ENCODE data around the gene CAMK1.

The CAMK1 gene

DNA sequence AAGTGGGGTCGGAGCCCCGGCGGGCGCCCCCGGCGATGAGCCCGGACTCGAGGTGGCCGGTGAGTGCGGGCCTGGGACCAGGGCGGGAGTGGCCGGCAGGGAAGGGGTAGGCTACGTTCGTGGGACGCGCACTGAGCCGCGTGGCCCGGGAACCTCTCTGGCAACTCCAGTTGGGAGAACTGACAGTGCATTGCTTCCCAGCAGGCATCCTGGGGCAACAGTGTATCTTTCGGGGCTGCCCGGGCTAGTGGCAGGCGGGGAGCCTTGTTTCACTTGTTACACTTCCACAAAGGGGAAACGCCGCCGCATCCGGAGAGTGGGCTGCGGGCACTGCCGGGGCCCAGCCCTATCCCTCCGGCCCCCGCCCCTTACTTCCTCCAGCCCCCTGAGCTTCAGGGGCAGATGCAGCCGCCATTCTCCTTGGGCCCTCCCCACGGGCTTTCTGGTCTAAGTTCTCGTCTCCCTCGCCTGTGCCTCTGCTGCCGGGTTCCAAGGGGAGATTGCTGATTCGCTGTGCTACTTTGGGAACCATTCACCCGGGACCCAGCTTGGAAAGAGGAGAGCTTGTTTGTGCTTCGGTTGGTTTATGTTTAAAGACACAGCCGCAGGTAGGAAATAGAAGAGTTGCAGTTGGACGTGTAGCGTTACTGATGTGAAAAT, 37.5 kb downstream of the CAMK1 start:
- no peak for DNase-seq

DNA sequence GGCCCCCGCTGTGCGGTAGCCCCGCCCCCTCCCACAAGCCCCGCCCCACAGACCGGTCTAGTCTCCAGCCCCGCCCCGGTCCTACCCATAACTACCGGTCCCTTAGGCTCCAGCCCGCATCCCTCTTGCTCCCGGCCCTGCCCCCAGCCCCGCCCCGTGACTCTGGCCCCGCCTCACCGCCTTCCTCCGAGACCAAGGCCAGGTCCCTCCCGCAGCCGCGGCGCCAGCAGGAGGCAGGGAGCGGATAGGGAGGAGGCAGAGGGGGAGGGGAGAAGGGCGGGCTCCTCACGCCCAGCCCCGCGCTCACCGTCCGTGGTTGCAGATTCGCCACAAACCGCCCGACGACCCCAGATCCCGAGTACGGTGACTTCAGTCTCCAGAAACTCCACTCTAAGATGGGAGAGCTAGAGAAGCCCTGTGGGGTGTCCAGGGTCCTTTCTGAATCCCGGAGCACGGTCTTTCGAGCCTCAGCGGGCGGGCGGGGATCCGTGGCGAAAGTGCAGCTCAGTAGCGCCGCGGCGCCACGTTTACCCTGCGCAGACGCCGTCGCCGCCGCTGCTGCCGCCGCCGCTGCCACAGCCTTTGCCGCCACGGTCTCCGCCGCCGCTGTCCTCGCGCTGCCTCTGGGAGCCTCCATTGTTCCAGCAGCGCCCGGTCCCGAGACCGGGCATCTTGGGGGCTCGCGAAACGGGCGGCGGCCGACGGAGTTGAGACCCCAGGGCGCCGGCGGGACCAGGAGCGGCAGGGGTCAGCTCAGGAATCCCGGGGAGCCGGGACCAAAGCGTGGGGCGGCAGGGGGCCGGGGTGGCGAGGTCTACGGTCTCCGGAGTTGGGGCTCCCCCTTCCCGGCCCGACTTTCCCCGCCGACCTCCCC, 38.3 kb downstream of the CAMK1 start, which contains the start of gene BRPF1:
Gene BRPF1, plus strand, starts transcription at position 530 of the 874 bp plus-strand sequence. CDS start 2,406 bp downstream, outside the sequence.
- DNase-seq, result peak; percentile 89

DNA sequence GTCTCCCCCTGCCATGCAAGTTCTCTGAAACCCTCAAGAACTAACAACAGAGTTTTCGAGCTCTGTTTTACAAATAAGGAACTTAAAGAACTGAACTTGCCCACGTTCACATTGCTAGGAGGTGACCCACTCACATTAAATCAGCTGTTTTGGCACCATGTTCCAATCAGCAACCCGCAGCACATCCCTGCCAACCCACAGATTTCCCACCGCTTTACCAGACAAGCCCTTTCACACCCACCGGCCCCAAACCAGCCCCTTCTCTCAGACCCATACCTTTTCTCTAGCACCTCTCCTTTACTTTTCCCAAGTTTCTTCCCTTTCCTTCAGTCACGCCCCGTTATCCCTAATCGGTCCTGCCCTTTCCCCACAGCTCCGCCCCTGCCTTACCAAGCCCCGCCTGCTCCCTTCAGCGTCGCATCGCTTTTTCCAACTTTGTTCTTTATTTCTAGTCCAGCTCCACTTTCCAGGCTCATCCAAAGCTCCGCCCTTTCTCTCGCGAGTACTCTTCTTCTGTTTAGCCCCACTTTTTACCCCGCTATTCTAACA, 39.0 kb downstream of the CAMK1 start:
- DNase-seq, result no peak

DNA sequence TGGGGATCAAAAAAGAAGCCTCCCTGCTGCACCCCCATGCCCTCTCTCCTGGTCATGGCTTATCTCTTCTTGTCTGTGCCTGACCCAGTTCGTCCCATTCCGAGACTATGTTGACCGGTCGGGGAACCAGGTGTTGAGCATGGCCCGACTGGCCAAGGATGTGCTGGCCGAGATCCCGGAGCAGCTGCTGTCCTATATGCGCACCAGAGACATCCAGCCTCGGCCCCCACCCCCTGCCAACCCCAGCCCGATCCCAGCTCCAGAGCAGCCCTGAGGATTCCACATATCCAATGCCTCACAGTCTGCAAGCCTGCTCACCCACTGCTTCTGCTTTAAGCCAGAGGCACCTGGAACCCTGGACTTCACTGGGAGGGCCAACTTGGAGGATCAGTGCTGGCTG, 40.3 kb downstream of the CAMK1 start:
- no peak for DNase-seq

DNA sequence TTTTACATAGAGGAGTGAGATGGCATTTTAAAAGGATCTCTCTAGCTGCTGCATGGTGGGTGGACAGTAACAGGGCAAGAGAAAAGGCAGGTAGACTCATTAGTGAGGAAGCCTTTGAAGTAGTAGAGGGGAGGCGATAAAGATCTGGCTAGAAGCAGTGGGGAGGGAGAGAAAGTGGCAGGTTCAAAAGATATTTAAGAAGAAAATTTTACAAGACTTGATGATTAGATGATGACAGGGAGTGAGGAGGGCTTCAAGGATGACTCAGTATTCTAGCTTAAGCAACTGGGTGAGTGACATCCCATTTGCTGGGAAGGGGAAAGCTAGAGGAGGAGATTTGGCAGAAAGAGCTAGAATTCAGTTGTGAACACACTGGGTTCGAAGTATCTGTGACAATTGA, 42.0 kb downstream of the CAMK1 start:
- DNase-seq, result no peak

DNA sequence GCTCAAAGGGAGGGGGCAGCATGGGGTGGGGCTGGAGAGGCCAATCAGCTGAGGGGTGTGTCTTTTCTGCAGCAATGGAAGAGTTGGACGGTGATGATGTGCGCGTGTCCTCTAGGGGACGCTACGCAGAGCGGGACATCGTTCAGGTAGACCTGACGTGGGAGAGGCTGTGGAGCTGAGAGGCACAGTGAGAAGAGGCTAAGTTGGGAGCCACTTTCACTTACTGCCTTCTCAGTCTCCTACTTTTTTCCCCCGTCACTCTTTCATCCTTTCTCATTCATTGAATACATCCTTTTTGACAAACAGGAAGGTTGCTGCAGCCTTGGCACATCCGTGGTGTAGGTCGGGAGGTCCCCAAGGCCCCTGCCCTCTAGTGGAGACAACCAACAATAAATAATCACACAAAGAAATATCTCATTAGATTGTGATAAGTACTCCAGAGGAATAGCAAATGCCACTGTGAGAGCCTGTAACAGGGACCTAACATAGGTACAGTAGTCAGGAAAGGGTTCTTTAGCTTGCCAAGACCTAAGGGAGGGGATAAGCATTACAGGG, 42.6 kb downstream of the CAMK1 start:
- DNase-seq, result no peak

DNA sequence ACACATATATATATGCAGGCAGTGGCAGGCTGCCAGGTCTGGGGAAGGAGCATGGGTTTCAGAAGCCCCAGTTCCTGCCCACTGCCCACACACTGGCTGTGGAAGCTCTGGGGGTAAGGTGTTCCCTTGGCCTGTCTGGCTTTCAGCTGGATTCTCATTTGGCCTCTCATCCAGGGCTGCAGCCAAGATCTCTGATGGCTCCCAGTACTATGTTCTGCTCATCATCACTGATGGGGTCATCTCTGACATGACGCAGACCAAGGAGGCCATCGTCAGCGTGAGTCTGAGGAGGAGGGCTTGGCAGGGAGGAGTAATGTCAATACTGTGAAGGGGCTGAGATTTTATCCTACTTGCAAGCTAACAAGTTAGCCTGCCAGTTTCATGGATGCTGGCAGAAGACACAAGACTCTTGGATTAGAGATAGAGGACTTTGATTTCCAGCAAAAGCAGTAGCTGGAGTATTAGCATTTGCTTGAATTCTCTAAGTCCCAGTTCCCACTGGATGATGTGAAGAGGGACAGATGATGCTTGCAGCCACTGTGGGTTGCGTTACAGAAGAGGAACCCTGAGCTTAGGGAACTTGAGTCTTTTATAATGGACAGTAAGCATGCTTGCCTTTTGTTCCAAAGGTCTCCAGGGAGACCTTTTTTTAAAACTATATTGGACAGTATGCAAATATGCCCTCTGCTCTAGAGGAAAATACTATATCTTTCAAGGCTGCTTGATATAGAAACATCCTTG, 43.8 kb downstream of the CAMK1 start:
- DNase-seq, result no peak

DNA sequence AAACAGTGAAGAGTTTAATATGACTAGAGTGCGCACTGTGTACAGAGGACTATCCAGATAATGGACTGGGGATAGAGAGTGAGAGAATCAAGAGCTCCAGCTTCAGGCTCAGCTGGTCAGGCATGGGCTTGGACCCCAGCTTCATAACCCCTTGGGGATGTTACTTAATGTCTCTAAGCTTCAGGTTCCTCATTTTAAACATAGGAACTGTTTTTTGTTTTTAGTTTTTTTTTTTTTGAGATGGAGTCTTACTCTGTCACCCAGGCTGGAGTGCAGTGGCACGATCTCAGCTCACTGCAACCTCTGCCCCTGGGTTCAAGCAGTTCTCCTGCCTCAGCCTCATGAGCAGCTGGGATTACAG, 48.1 kb downstream of the CAMK1 start:
- no peak for DNase-seq

DNA sequence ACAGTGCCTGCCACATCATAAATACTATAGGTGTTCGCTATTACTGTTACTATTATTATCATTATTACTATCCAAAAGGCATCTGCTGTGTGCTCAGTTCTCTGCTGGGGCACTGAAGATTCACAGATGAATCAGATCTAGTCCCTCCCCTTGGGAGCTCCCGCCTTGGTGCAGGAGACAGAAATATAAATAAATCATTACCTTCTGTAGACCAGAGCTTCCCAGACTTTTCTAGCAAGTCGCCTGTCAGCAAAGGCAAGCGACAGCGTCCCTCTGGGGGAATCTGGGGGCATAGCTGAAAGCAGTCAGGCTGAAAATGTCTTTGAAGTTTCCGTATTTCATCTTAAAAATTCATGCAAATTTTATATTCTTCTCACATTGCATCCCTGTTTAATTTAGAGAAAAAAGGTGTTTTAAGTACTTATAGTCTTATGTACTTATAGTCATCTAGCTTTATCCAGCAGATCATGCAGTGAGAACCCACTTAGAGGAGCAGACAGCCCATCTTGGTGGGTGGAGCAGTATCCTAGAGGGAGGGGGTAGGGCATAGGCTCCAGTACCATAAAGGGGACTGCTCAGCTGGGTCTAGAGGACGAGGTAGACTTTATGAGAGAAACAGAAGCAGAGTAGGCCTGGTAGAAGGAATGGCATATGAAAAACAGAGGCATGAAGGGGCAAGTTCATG, 48.6 kb downstream of the CAMK1 start:
- DNase-seq, result no peak

DNA sequence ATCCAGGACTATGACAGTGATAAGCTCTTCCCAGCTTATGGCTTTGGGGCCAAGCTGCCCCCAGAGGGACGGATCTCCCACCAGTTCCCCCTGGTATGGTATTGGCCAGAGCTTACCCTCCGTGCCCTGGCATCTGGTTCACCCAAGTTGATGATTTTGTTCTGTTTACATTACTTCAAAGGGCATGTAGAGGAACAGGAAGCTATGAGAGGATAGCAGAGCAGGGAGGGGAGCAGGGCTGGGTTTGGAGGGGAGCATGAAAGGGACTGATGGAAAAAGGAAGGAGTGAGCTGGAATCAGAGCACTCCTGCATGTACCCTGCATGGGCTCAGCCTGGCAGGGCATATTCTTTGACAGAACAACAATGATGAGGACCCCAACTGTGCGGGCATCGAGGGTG, 51.6 kb downstream of the CAMK1 start:
- DNase-seq, result no peak

DNA sequence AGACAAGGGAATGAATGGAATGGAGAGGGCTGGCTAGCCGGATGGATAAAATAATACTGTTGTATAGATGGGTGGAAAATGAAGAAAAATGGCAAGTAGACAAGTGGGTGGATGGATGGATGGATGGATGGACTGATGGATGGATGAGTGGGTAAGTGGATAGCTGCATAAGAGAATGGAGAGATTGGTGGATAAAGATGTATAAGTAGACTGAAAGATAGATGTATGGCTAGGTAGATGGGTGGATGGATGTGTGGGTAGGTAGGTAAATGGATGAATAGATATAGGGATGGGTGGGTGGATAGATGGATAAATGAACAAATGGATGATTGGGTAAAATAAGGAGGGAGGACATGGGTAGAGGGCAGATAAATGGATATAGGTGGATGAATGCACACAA, 52.2 kb downstream of the CAMK1 start:
- DNase-seq, result no peak

DNA sequence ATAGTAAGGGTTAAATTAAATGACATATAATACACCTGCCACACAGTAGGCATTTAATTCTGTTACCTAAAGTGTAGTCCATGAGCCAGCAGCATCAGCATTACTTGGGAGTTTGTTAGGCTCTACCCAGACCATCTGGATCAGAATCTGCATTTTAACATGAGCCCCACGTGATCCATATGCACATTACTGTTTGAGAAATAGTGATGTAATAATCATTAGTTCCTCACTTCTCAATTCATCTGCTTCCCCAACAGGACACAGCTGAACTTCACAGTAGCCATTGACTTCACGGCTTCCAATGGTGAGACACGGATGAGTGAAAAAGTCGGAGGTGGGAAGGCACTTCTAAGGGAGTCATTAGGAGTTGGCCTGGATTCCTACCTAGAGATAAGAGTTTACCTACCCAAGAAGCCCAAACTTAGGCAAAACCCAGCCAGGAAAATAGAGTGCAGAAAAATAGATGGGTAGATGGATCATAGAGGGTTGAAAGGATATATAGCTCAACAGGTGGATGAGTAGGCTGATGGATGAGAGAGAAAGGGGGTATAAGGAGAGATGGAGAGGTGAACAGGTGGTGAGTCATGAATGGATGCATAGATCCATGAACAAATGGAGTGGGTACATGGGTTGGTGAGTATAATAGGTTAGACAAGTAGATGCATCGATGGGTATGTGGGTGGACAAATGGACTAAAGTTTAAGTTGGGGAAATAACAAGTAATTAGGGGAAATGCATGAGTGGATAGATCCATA, 52.8 kb downstream of the CAMK1 start:
- DNase-seq, result no peak

DNA sequence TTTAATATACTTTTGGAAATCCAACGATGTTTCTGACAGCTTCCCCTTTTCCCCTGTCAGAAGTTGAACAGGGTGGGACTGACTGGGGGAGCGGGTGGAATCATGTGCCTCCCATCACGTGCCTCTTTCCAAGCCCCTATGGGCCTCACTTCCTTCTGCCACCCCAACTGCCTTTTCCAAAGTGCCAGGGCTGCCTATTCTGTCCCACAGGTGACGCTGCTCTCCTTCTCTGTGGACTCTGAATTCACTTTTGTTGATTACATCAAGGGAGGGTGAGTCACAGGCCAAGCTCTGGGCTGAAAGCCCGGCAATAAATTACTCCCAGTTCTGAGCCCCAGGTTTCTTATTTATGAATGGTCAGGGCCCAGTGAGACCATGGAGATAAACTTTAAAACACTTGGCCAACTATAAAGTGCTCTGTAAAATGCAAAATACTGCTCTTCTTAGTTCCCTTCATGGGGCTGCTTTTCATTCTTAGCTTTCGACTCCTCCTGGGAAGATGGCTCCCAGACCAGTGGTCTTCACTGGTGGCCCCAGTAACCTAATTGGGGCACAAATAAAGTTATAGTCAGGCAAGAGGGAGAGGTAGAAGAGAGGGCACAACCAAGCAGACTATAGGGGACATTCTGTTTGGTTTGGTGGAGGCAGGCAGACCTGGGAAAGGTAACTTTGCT, 53.8 kb downstream of the CAMK1 start:
- DNase-seq, result no peak

DNA sequence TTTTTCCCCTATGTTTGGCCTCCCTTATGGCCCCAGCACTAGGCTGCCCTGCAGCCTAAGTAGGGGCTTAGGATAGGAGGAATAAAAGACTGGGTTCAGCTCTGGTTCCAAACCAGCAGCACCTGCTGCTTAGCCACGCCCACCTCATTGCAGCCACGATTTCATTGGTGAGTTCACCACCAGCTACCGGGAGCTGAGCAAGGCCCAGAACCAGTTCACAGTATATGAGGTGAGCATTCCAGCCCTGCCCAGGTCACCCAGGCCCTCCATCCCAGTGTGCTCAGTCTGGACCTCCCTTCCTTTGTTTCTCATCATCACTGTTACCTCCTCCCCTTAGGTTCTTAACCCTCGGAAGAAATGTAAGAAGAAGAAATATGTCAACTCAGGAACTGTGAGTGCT, 54.6 kb downstream of the CAMK1 start:
- no peak for DNase-seq

DNA sequence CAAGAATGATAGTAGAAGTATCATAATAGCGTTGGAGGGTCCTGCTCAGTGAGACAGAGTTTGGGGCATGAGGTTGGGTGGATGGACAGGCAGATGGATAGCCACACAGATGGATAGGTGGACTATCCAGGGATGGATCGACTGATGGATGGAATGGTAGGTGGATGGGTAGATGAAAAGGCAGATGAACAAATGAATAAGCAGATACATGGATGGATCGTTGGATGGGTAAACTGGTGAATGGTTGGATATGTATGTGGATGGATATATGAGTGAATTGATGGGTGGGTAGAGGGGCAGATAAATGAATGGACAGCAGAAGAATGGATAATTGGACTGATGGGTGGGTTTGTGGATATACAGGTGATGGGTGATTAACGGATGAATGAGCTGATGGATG, 56.6 kb downstream of the CAMK1 start:
- DNase-seq, result no peak

DNA sequence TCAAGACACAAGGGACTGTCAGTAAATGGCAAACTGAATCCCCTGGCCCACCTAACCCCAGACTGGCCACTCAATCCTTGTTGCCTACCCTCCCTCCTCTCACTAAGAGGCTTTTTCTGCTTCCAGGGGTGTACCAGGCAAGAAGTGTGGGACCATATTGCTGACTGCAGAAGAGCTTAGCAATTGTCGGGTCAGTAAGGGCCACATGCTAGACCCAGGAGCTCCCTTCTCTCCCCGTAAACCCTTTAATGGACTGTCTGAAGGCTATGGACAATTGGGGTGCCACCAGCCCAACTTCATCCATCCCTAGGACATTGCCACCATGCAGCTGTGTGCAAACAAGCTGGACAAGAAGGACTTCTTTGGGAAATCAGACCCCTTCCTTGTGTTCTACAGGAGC, 57.3 kb downstream of the CAMK1 start:
- DNase-seq, result no peak

DNA sequence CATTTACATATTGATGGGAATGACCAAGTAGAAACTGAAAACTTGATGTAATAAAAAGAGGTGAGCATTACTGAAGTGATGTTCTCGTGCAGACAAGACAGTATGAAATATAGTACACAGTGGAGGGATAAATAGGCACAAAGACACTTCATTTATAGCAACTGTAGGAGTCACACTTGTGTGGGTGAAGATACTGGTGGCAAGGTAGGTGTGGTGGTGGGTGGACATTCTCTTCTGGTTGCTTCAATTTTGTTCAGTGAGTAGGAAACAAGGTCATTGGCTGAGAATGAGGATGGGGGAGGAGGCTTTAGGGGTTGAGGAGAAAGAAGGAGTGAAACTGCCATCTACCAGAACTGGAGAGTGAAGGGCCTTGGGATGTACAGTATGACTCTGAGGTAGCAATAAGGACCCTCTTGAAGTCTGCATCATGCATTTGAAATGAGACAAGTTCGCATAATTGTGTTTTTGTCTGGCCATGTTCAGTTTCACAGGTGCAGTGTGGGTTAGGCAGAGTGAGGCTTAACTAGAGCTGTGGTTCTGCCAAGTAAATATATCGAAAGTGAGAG, 59.5 kb downstream of the CAMK1 start:
- no peak for DNase-seq

Data from COR-L47 (cell line).